Measurements from ENCODE around the gene MVB12B. TPM values are rescaled to one million over a fixed set of nuclear protein-coding genes. Genes with fewer than 3 reads are reported as not detected.
"Not testable (repeated sequence)": the region's sequence is repeated elsewhere in the genome, so short reads cannot be mapped to it uniquely, and the experiment has no call there.

The MVB12B gene
- total and polyA plus RNA-seq, 3 donors from 2014 or later: 13.6 to 30.7 (median 26.2) TPM

DNA sequence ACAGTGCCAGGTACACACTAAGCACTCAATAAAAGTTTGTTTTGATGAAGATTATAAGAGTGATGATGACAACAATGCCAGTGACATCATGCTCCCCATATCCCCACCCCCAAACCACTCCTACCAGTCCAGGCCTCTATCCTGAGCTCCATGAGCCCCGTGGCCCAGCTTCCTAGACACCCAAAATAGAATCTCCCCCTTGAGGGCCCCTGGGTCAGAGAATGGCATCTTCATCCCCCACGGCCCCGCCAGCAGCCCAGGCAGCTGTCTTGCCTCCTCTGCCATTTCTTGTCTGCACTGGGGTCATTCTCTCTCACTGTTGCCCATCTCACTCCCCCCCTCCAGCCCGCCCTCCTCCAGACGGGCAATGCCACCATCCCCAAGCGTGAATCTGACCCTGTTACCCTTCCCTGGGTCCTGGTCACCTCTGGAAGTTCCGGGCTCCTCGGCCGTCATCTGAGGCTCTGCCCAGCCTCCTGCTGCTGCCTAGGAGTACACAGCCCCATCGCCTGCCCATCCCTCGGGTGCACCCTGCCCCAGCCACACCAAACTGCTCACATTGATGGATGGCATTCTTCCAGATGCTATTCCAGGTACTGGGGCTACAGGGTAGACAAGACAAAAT lies 210.3 kb downstream of the MVB12B start:
- no peak overlapping the region for H3K27ac ChIP-seq
- 88 to 91% methylated on average over 11 of the region's 11 CpGs for WGBS, 2 donors
- no peaks in the 10 kb centered on the region for H3K36me3 ChIP-seq (ENCODE audit: low read depth, missing control alignments)
- intact Hi-C loops (cut with DNase I; ENCODE audit: low total_unique reads): no loop called here
- no peaks in the 10 kb centered on the region for H3K27me3 ChIP-seq
- no peak for TF ChIP-seq POLR2A (IDR thresholded peaks at IDR 0.05)
- TF ChIP-seq, protein P1, sequence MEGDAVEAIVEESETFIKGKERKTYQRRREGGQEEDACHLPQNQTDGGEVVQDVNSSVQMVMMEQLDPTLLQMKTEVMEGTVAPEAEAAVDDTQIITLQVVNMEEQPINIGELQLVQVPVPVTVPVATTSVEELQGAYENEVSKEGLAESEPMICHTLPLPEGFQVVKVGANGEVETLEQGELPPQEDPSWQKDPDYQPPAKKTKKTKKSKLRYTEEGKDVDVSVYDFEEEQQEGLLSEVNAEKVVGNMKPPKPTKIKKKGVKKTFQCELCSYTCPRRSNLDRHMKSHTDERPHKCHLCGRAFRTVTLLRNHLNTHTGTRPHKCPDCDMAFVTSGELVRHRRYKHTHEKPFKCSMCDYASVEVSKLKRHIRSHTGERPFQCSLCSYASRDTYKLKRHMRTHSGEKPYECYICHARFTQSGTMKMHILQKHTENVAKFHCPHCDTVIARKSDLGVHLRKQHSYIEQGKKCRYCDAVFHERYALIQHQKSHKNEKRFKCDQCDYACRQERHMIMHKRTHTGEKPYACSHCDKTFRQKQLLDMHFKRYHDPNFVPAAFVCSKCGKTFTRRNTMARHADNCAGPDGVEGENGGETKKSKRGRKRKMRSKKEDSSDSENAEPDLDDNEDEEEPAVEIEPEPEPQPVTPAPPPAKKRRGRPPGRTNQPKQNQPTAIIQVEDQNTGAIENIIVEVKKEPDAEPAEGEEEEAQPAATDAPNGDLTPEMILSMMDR (IDR thresholded peaks at IDR 0.05): no peak
- H3K9me3 ChIP-seq: no peaks in the 10 kb centered on the region
- H3K4me1 ChIP-seq: no peaks in the 10 kb centered on the region
- DNase-seq: no peak
- H3K4me3 ChIP-seq: no peak overlapping the region

DNA sequence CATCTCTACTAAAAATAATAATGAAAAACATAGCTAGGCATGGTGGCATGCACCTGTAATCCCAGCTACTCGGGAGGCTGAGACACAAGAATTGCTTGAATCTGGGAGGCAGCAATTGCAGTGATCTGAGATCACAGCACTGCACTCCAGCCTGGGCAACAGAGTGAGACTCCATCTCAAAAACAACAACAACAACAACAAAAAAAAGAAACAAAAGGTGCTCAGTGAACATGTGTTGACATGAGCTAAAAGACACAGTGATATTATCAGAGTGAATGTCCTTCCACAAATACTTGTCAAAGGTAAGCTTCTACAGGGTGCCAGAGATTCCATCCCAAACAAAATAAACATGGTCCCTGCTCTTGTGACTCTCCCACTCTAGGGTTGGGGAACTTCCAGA lies 211.9 kb downstream of the MVB12B start:
- TF ChIP-seq POLR2A (IDR thresholded peaks at IDR 0.05): no peak
- TF ChIP-seq, protein P1 (IDR thresholded peaks at IDR 0.05): no peak
- intact Hi-C loops (cut with DNase I; ENCODE audit: low total_unique reads): no loop called here
- no peak for DNase-seq
- Histone ChIP-seq H3K27ac (no peak overlapping the region), H3K9me3 (no peaks in the 10 kb centered on the region), H3K27me3 (no peaks in the 10 kb centered on the region), H3K4me3 (no peak overlapping the region), H3K4me1 (no peaks in the 10 kb centered on the region), H3K36me3 (ENCODE audit: low read depth, missing control alignments) (no peaks in the 10 kb centered on the region)
- 83 to 100% methylated on average over 1 of the region's 1 CpG for WGBS, 2 donors

DNA sequence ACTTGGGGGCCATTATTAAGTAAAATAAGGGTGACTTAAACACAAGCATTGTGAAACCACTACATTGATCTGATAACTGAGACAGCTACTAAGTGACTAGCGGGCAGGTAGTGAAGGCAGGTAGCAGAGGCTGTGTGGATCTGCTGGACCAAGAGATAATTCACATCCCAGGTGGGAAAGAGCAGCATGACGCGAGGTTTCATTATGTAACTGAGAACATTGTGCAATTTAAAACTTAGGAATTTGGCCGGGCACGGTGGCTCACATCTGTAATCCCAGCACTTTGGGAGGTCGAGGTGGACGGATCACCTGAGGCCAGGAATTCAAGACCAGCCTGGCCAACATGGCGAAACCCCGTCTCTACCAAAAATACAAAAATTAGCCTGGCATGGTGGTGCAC lies 213.8 kb downstream of the MVB12B start:
- H3K36me3 ChIP-seq (ENCODE audit: low read depth, missing control alignments); H3K4me3 ChIP-seq; H3K9me3 ChIP-seq; H3K27me3 ChIP-seq; H3K4me1 ChIP-seq; DNase-seq; H3K27ac ChIP-seq; intact Hi-C loops (cut with DNase I; ENCODE audit: low total_unique reads): not testable (repeated sequence)
- 84 to 86% methylated on average over 9 of the region's 9 CpGs for WGBS, 2 donors

DNA sequence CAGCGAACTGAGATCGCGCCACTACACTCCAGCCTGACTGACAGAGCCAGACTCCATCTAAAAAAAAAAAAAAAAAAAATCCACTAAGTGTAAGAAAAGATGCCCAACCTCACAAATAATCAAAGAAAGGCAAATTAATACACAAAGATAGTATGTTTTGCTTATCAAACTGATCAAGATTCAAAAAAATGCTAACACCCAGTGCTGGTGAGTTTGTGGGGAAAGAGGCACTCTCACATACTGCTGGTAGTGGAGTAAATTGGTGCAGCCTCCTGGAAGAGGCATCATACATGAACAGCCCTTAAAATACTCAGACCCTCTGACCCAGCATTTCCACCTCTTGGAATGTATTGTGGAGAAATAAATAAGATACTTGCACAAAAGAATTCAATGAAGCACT lies 216.9 kb downstream of the MVB12B start:
- Histone ChIP-seq H3K36me3 (ENCODE audit: low read depth, missing control alignments) (no peaks in the 10 kb centered on the region), H3K27me3 (no peaks in the 10 kb centered on the region), H3K9me3 (no peaks in the 10 kb centered on the region), H3K4me3 (no peak overlapping the region), H3K27ac (no peak overlapping the region), H3K4me1 (no peaks in the 10 kb centered on the region)
- WGBS, 2 donors: 98% methylated on average over 3 of the region's 3 CpGs
- no peak for DNase-seq
- no peak for TF ChIP-seq POLR2A (IDR thresholded peaks at IDR 0.05)
- TF ChIP-seq, protein P1 (IDR thresholded peaks at IDR 0.05): no peak
- intact Hi-C loops (cut with DNase I; ENCODE audit: low total_unique reads): no loop called here

DNA sequence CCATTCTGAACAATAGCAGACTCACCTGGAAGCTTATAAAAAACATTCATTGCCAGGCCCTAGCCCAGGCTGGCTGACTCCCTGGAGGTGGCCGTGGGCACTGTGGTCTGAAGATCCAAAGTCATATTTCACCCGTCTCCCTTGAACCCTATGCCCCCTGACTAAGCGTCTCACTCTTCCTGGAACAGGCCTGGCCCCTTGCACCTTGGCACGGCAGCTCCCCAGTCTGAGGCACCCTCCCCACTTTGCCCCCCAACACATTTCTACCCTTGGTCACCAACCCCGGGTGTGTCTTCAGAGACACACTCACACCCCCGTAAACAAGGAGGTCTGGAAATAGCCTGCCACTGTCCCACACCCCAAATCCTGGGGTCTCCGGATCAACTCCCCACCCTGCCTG lies 218.5 kb downstream of the MVB12B start:
- H3K27ac ChIP-seq: no peak overlapping the region
- H3K4me3 ChIP-seq: no peak overlapping the region
- TF ChIP-seq, protein P1 (IDR thresholded peaks at IDR 0.05): no peak
- TF ChIP-seq POLR2A (IDR thresholded peaks at IDR 0.05): no peak
- no peaks in the 10 kb centered on the region for H3K9me3 ChIP-seq
- intact Hi-C loops (cut with DNase I; ENCODE audit: low total_unique reads): no loop called here
- WGBS, 2 donors: 88 to 89% methylated on average over 7 of the region's 7 CpGs
- no peaks in the 10 kb centered on the region for H3K4me1 ChIP-seq
- H3K27me3 ChIP-seq: no peaks in the 10 kb centered on the region
- no peak for DNase-seq
- no peaks in the 10 kb centered on the region for H3K36me3 ChIP-seq (ENCODE audit: low read depth, missing control alignments)

Data from testis (tissue), 3 donors.